OCI-LY3 (cell line): ENCODE measurements around the gene PACS2.

Experiments
- H2AFZ ChIP-seq: fragments of 200-600, 300-600 bp; shearing (Covaris generic); 2 replicates; pipeline ENCODE4 v1.6.0; 2014; ENCODE audit warnings: antibody characterized with exemption, low read depth, low read length
- H3K27ac ChIP-seq: fragments of 200-600, 300-600 bp; sonication (generic); 2 replicates; pipeline ENCODE4 v1.5.1; 2014; ENCODE audit warnings: mild to moderate bottlenecking, low read length, moderate library complexity, mixed read lengths
- H3K27me3 ChIP-seq: fragments of 200-600, 300-600 bp; sonication (generic); 2 replicates; pipeline ENCODE4 v1.6.1; 2014; ENCODE audit warnings: low read depth, low read length, mixed read lengths
- H3K36me3 ChIP-seq: fragments of 200-600, 300-600 bp; sonication (generic); replicated peaks from 2 replicates; pipeline ENCODE3; 2014; ENCODE audit warnings: low read depth, low read length, mixed read lengths
- H3K4me1 ChIP-seq: fragments of 300-600, 200-600 bp; sonication (generic); 2 replicates; pipeline ENCODE4 v1.6.1; 2014; ENCODE audit warnings: low read length, mixed read lengths
- H3K4me2 ChIP-seq: fragments of 200-600, 300-600 bp; sonication (generic); 2 replicates; pipeline ENCODE4 v1.6.1; 2014; ENCODE audit warnings: low read length, mixed read lengths
- H3K4me3 ChIP-seq: fragments of 300-600, 200-600 bp; sonication (generic); 2 replicates; pipeline ENCODE4 v1.5.1; 2014; ENCODE audit warnings: antibody characterized with exemption, mild to moderate bottlenecking, low read length, moderate library complexity
- H3K79me2 ChIP-seq: fragments of 300-600, 200-600 bp; shearing (Covaris generic); 2 replicates; pipeline ENCODE4 v1.6.1; 2014; ENCODE audit warnings: mild to moderate bottlenecking, low read length, mixed read lengths
- H3K9ac ChIP-seq: fragments of 300-600, 200-600 bp; shearing (Covaris generic); 2 replicates; pipeline ENCODE4 v1.6.0; 2014; ENCODE audit warnings: mild to moderate bottlenecking, low read length, moderate library complexity
- H3K9me3 ChIP-seq: fragments of 200-600, 300-600 bp; shearing (Covaris generic); 2 replicates; pipeline ENCODE4 v1.6.1; 2014; ENCODE audit warnings: low read length, mixed read lengths; ENCODE audit not compliant: insufficient read depth
- H4K20me1 ChIP-seq: fragments of 200-600, 300-600 bp; sonication (generic); 2 replicates; pipeline ENCODE4 v1.6.1; 2016; ENCODE audit warnings: low read length, mixed read lengths; ENCODE audit not compliant: insufficient read depth
- CTCF ChIP-seq: fragments of 200-600, 300-600 bp; sonication (generic); IDR thresholded peaks from 2 replicates; pipeline ENCODE4 v1.5.1; 2014; ENCODE audit warnings: antibody characterized with exemption, low read length, low read depth
- EZH2phosphoT487 ChIP-seq: fragments of 200-600 bp; shearing (Covaris generic); IDR thresholded peaks from 2 replicates; pipeline ENCODE4 v1.6.1; 2018; ENCODE audit warnings: antibody characterized with exemption, mixed run types, low read depth

PACS2 gene

GRCh38 chr14:105346200-105346533 is 31.6 kb downstream of the PACS2 start:
- Histone ChIP-seq H3K79me2 (no peaks in the 10 kb centered on the region), H3K27me3 (no peaks in the 10 kb centered on the region), H3K4me1 (peaks cover under 1% of the 10 kb centered on the region; the same call in 1 of the 2 replicates), H3K9ac (no peak overlapping the region), H3K36me3 (no peaks in the 10 kb centered on the region), H4K20me1 (no peaks in the 10 kb centered on the region), H3K4me3 (no peak overlapping the region), H3K9me3 (no peaks in the 10 kb centered on the region), H3K27ac (no peak overlapping the region), H2AFZ (no peak overlapping the region), H3K4me2 (no peak overlapping the region)
- TF ChIP-seq CTCF (no peak), EZH2phosphoT487 (no peak)

GRCh38 chr14:105346876-105347586 is 32.5 kb downstream of the PACS2 start:
- peaks cover 3% of the 10 kb centered on the region; the same call in 1 of the 2 replicates for H4K20me1 ChIP-seq
- H3K9me3 ChIP-seq, result no peaks in the 10 kb centered on the region
- no peak for TF ChIP-seq EZH2phosphoT487
- no peak for TF ChIP-seq CTCF
- peaks cover 3% of the 10 kb centered on the region; the same call in 1 of the 2 replicates for H3K4me1 ChIP-seq
- H3K4me2 ChIP-seq, result no peak overlapping the region
- H3K27ac ChIP-seq, result no peak overlapping the region
- no peaks in the 10 kb centered on the region for H3K27me3 ChIP-seq
- H3K79me2 ChIP-seq, result peaks cover 2% of the 10 kb centered on the region; the same call in 1 of the 2 replicates
- H2AFZ ChIP-seq, result no peak overlapping the region
- H3K4me3 ChIP-seq, result no peak overlapping the region
- no peak overlapping the region for H3K9ac ChIP-seq
- H3K36me3 ChIP-seq, result no peaks in the 10 kb centered on the region

GRCh38 chr14:105347587-105347968 is 33.0 kb downstream of the PACS2 start:
- TF ChIP-seq EZH2phosphoT487 (no peak), CTCF (no peak)
- Histone ChIP-seq H3K36me3 (no peaks in the 10 kb centered on the region), H4K20me1 (peaks cover 4% of the 10 kb centered on the region; the same call in 1 of the 2 replicates), H3K27me3 (no peaks in the 10 kb centered on the region), H3K4me3 (no peak overlapping the region), H3K9me3 (no peaks in the 10 kb centered on the region), H3K79me2 (peaks cover 2% of the 10 kb centered on the region; the same call in 1 of the 2 replicates), H3K9ac (no peak overlapping the region), H3K27ac (no peak overlapping the region), H2AFZ (no peak overlapping the region), H3K4me2 (no peak overlapping the region), H3K4me1 (peaks cover 7% of the 10 kb centered on the region)

- TF ChIP-seq CTCF (no peak), EZH2phosphoT487 (no peak)
- peaks cover 9% of the 10 kb centered on the region for H3K4me1 ChIP-seq
- peaks cover 4% of the 10 kb centered on the region; the same call in 1 of the 2 replicates for H4K20me1 ChIP-seq
- no peaks in the 10 kb centered on the region for H3K36me3 ChIP-seq
- H3K27ac ChIP-seq, result no peak overlapping the region
- no peaks in the 10 kb centered on the region for H3K9me3 ChIP-seq
- peaks cover 2% of the 10 kb centered on the region; the same call in 1 of the 2 replicates for H3K79me2 ChIP-seq
- H3K9ac ChIP-seq, result no peak overlapping the region
- H2AFZ ChIP-seq, result no peak overlapping the region
- no peaks in the 10 kb centered on the region for H3K27me3 ChIP-seq
- no peak overlapping the region for H3K4me2 ChIP-seq
- no peak overlapping the region for H3K4me3 ChIP-seq
Observed at GRCh38 chr14:105348169-105348944, 33.8 kb downstream of the PACS2 start.
